GM23338 (cell line): Measurements from ENCODE around the gene KCNJ2. TPM values are rescaled to one million over a fixed set of nuclear protein-coding genes. Genes with fewer than 3 reads are reported as not detected.
A peak's percentile ranks its signal among the peaks of the same experiment; 100 is the strongest.

Experiments used
- ATAC-seq: fragments of 200-7000 bp; cut with Tn5 transposase; 3 replicates; pipeline ENCODE4 v1.9.1; 2020
- DNase-seq: peaks from one replicate; pipeline ENCODE4 v3.0.0-alpha.2; 2015; ENCODE audit warnings: low spot score
- H2AFZ ChIP-seq: fragments of 200-600 bp; sonication (generic); 2 replicates; pipeline ENCODE4 v1.8.0; 2016; ENCODE audit warnings: antibody characterized with exemption, mild to moderate bottlenecking, moderate library complexity
- H3F3A ChIP-seq: fragments of 200-600 bp; sonication (generic); replicated peaks from 2 replicates; pipeline ENCODE4 v1.8.0; 2017; ENCODE audit warnings: antibody characterized with exemption, mixed run types, low read depth
- H3K27ac ChIP-seq: fragments of 200-600 bp; sonication (generic); 2 replicates; pipeline ENCODE4 v1.6.1; 2016; ENCODE audit warnings: low read depth
- H3K27me3 ChIP-seq: fragments of 200-600 bp; sonication (generic); 2 replicates; pipeline ENCODE4 v1.8.0; 2016; ENCODE audit warnings: mild to moderate bottlenecking, mixed run types, moderate library complexity; ENCODE audit not compliant: insufficient read depth
- H3K36me3 ChIP-seq: fragments of 200-600 bp; sonication (generic); 2 replicates; pipeline ENCODE4 v1.8.0; 2016; ENCODE audit warnings: mild to moderate bottlenecking; ENCODE audit not compliant: insufficient read depth
- H3K4me1 ChIP-seq: fragments of 200-600 bp; sonication (generic); 2 replicates; pipeline ENCODE4 v1.8.0; 2016; ENCODE audit warnings: mild to moderate bottlenecking, moderate library complexity; ENCODE audit not compliant: insufficient read depth
- H3K4me2 ChIP-seq: fragments of 200-600 bp; sonication (generic); 2 replicates; pipeline ENCODE4 v1.7.1; 2017; ENCODE audit warnings: mixed run types
- H3K4me3 ChIP-seq: fragments of 200-600 bp; sonication (generic); 2 replicates; pipeline ENCODE4 v1.6.1; 2016; ENCODE audit warnings: mixed run types
- H3K79me2 ChIP-seq: fragments of 200-600 bp; sonication (generic); replicated peaks from 2 replicates; pipeline ENCODE4 v1.8.0; 2017; ENCODE audit warnings: mild to moderate bottlenecking; ENCODE audit not compliant: insufficient read depth
- H3K9me2 ChIP-seq: fragments of 200-600 bp; sonication (generic); 2 replicates; pipeline ENCODE4 v1.8.0; 2017; ENCODE audit not compliant: insufficient read depth
- H4K20me1 ChIP-seq: fragments of 200-600 bp; sonication (generic); replicated peaks from 2 replicates; pipeline ENCODE4 v1.8.0; 2017; ENCODE audit warnings: mild to moderate bottlenecking; ENCODE audit not compliant: insufficient read depth
- H3K27ac Mint-ChIP-seq: 2 replicates; pipeline ENCODE4 v1.8.0; 2020; ENCODE audit warnings: inconsistent platforms, mild to moderate bottlenecking, moderate library complexity, mixed read lengths
- H3K27me3 Mint-ChIP-seq: 3 replicates; pipeline ENCODE4 v1.8.0; 2022; ENCODE audit warnings: low read depth, mild to moderate bottlenecking, moderate library complexity, mixed read lengths, inconsistent platforms; ENCODE audit not compliant: insufficient read depth, poor library complexity
- H3K36me3 Mint-ChIP-seq: 3 replicates; pipeline ENCODE4 v1.8.0; 2021; ENCODE audit warnings: low read depth, mild to moderate bottlenecking, inconsistent platforms, moderate library complexity, mixed read lengths
- H3K4me1 Mint-ChIP-seq: 3 replicates; pipeline ENCODE4 v1.8.0; 2020; ENCODE audit warnings: mild to moderate bottlenecking, inconsistent platforms, mixed read lengths
- H3K4me3 Mint-ChIP-seq: 3 replicates; pipeline ENCODE4 v1.8.0; 2021; ENCODE audit warnings: moderate library complexity, mild to moderate bottlenecking, inconsistent platforms, mixed read lengths
- H3K9me3 Mint-ChIP-seq: 3 replicates; pipeline ENCODE4 v1.8.0; 2020; ENCODE audit warnings: moderate library complexity, mild to moderate bottlenecking, inconsistent platforms, mixed read lengths
- CREB1 ChIP-seq: fragments of 250-450 bp; sonication (Bioruptor Pico); IDR thresholded peaks from 2 replicates; pipeline ENCODE4 v1.5.0; 2020; ENCODE audit warnings: low read depth, mild to moderate bottlenecking, moderate library complexity
- CTCF ChIP-seq, 2 experiments: fragments of 200-600 bp in 1 of 2; sonication (generic) in 1 of 2; conservative IDR thresholded peaks; 2 replicates each; pipeline versions ENCODE4 v1.5.1 to v1.6.1; 2016 to 2017; ENCODE audit warnings: antibody characterized with exemption in 2 of 2, low read depth in 2 of 2, mild to moderate bottlenecking in 2 of 2, moderate library complexity in 1 of 2
- EZH2 ChIP-seq: fragments of 200-600 bp; sonication (generic); IDR thresholded peaks from one replicate; pipeline ENCODE4 v1.8.0; 2017; ENCODE audit warnings: antibody characterized with exemption, mild to moderate bottlenecking, low read depth; ENCODE audit not compliant: unreplicated experiment
- EZH2phosphoT487 ChIP-seq: fragments of 200-600 bp; sonication (generic); IDR thresholded peaks from one replicate; pipeline ENCODE4 v1.8.1; 2018; ENCODE audit warnings: antibody characterized with exemption; ENCODE audit not compliant: unreplicated experiment
- JUNB ChIP-seq: IDR thresholded peaks from one replicate; pipeline ENCODE4 v1.6.1; 2016; ENCODE audit warnings: antibody characterized with exemption; ENCODE audit not compliant: unreplicated experiment
- NANOG ChIP-seq: IDR thresholded peaks from 2 replicates; pipeline ENCODE4 v1.6.1; 2016; ENCODE audit warnings: antibody characterized with exemption, borderline replicate concordance
- POLR2AphosphoS5 ChIP-seq: IDR thresholded peaks from 2 replicates; pipeline ENCODE4 v1.6.1; 2016; ENCODE audit warnings: antibody characterized with exemption, low read depth
- REST ChIP-seq: IDR thresholded peaks from one replicate; pipeline ENCODE4 v1.6.1; 2018; ENCODE audit warnings: antibody characterized with exemption; ENCODE audit not compliant: unreplicated experiment
- STAT1 ChIP-seq: IDR thresholded peaks from one replicate; pipeline ENCODE4 v1.6.1; 2016; ENCODE audit warnings: antibody characterized with exemption; ENCODE audit not compliant: unreplicated experiment
- ZNF331 ChIP-seq: fragments of 250-450 bp; sonication (Bioruptor Pico); IDR thresholded peaks from 2 replicates; pipeline ENCODE4 v1.5.0; 2020; ENCODE audit warnings: low read depth, mild to moderate bottlenecking, moderate library complexity
- polyA plus RNA-seq: library from polyadenylated mRNA; unstranded; fragments of >200 nt; fragmentation: Nextera tagmentation; extraction: Ambion mirVana; gene quantifications from 2 replicates; pipeline ENCODE4 v1.2.1, GENCODE V29; 2016
- total RNA-seq: library from RNA; depleted of rRNA; stranded (reverse); fragments of >200 nt; shearing (Covaris generic); gene quantifications from 2 replicates; pipeline ENCODE4 v1.2.3, GENCODE V29; 2014
- TF ChIP-seq, protein P1 (sequence below): IDR thresholded peaks from 2 replicates; pipeline ENCODE4 v1.6.1; 2016; ENCODE audit warnings: antibody characterized with exemption
- TF ChIP-seq, protein P2 (sequence below): fragments of 250-450 bp; sonication (Bioruptor Pico); IDR thresholded peaks from 2 replicates; pipeline ENCODE4 v1.5.0; 2020; ENCODE audit warnings: mild to moderate bottlenecking, moderate library complexity

The KCNJ2 gene
- total and polyA plus RNA-seq, 2 experiments from 2014 or later, result 2.1 to 4.4 TPM

GRCh38 chr17:70158591-70158990, 10.7 kb upstream of the KCNJ2 start:
- H3K4me3 Mint-ChIP-seq, result no peak overlapping the region
- Histone ChIP-seq H3K27ac (no peak overlapping the region), H3K9me2 (no peaks in the 10 kb centered on the region; the same call in 1 of the 2 replicates), H3K79me2 (no peaks in the 10 kb centered on the region), H3K4me1 (no peaks in the 10 kb centered on the region), H3K36me3 (no peaks in the 10 kb centered on the region), H4K20me1 (no peaks in the 10 kb centered on the region), H3F3A (no peaks in the 10 kb centered on the region), H3K27me3 (no peaks in the 10 kb centered on the region), H3K4me3 (no peak overlapping the region), H3K4me2 (no peak overlapping the region), H2AFZ (peak overlapping the region; percentile 43; the same call in 1 of the 2 replicates)
- H3K4me1 Mint-ChIP-seq, result no peaks in the 10 kb centered on the region
- no peak overlapping the region for H3K27ac Mint-ChIP-seq
- TF ChIP-seq EZH2 (no peak), CREB1 (CRISPR knock-in tag) (no peak), EZH2phosphoT487 (no peak), JUNB (no peak), STAT1 (no peak), POLR2AphosphoS5 (no peak), NANOG (no peak), CTCF (conservative IDR thresholded peaks at IDR 0.05; ENCODE audit: low read depth in 2 of 2) (no peak), ZNF331 (no peak), REST (no peak)
- TF ChIP-seq, protein P1, sequence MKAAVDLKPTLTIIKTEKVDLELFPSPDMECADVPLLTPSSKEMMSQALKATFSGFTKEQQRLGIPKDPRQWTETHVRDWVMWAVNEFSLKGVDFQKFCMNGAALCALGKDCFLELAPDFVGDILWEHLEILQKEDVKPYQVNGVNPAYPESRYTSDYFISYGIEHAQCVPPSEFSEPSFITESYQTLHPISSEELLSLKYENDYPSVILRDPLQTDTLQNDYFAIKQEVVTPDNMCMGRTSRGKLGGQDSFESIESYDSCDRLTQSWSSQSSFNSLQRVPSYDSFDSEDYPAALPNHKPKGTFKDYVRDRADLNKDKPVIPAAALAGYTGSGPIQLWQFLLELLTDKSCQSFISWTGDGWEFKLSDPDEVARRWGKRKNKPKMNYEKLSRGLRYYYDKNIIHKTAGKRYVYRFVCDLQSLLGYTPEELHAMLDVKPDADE, result no peak
- TF ChIP-seq, protein P2, sequence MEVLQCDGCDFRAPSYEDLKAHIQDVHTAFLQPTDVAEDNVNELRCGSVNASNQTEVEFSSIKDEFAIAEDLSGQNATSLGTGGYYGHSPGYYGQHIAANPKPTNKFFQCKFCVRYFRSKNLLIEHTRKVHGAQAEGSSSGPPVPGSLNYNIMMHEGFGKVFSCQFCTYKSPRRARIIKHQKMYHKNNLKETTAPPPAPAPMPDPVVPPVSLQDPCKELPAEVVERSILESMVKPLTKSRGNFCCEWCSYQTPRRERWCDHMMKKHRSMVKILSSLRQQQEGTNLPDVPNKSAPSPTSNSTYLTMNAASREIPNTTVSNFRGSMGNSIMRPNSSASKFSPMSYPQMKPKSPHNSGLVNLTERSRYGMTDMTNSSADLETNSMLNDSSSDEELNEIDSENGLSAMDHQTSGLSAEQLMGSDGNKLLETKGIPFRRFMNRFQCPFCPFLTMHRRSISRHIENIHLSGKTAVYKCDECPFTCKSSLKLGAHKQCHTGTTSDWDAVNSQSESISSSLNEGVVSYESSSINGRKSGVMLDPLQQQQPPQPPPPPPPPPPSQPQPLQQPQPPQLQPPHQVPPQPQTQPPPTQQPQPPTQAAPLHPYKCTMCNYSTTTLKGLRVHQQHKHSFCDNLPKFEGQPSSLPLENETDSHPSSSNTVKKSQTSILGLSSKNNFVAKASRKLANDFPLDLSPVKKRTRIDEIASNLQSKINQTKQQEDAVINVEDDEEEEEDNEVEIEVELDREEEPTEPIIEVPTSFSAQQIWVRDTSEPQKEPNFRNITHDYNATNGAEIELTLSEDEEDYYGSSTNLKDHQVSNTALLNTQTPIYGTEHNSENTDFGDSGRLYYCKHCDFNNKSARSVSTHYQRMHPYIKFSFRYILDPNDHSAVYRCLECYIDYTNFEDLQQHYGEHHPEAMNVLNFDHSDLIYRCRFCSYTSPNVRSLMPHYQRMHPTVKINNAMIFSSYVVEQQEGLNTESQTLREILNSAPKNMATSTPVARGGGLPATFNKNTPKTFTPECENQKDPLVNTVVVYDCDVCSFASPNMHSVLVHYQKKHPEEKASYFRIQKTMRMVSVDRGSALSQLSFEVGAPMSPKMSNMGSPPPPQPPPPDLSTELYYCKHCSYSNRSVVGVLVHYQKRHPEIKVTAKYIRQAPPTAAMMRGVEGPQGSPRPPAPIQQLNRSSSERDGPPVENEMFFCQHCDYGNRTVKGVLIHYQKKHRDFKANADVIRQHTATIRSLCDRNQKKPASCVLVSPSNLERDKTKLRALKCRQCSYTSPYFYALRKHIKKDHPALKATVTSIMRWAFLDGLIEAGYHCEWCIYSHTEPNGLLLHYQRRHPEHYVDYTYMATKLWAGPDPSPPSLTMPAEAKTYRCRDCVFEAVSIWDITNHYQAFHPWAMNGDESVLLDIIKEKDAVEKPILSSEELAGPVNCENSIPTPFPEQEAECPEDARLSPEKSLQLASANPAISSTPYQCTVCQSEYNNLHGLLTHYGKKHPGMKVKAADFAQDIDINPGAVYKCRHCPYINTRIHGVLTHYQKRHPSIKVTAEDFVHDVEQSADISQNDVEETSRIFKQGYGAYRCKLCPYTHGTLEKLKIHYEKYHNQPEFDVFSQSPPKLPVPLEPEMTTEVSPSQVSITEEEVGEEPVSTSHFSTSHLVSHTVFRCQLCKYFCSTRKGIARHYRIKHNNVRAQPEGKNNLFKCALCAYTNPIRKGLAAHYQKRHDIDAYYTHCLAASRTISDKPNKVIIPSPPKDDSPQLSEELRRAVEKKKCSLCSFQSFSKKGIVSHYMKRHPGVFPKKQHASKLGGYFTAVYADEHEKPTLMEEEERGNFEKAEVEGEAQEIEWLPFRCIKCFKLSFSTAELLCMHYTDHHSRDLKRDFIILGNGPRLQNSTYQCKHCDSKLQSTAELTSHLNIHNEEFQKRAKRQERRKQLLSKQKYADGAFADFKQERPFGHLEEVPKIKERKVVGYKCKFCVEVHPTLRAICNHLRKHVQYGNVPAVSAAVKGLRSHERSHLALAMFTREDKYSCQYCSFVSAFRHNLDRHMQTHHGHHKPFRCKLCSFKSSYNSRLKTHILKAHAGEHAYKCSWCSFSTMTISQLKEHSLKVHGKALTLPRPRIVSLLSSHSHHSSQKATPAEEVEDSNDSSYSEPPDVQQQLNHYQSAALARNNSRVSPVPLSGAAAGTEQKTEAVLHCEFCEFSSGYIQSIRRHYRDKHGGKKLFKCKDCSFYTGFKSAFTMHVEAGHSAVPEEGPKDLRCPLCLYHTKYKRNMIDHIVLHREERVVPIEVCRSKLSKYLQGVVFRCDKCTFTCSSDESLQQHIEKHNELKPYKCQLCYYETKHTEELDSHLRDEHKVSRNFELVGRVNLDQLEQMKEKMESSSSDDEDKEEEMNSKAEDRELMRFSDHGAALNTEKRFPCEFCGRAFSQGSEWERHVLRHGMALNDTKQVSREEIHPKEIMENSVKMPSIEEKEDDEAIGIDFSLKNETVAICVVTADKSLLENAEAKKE, result no peak
- H3K36me3 Mint-ChIP-seq, result no peaks in the 10 kb centered on the region
- H3K9me3 Mint-ChIP-seq, result no peaks in the 10 kb centered on the region
- peaks cover 2% of the 10 kb centered on the region for H3K27me3 Mint-ChIP-seq
- DNase-seq, result no peak
- ATAC-seq, result no peak
